Skeletal muscle tissue (tissue), 4 donors: Measurements from ENCODE around the gene HS6ST3. TPM values are rescaled to one million over a fixed set of nuclear protein-coding genes. Genes with fewer than 3 reads are reported as not detected.

ENCODE experiments used
- H3K27ac ChIP-seq: one replicate; pipeline ENCODE4 v1.7.0; 2013; ENCODE audit warnings: mild to moderate bottlenecking, low read depth, low read length, inconsistent platforms
- H3K27me3 ChIP-seq, 3 donors: one replicate each; pipeline ENCODE4 v1.7.0; 2013; ENCODE audit warnings: low read length in 3 of 3; ENCODE audit not compliant: control insufficient read depth in 3 of 3, insufficient read depth in 3 of 3
- H3K36me3 ChIP-seq, 3 donors: one replicate each; pipeline ENCODE4 v1.7.0; 2013; ENCODE audit warnings: low read length in 3 of 3; ENCODE audit not compliant: control insufficient read depth in 3 of 3, insufficient read depth in 3 of 3
- H3K4me1 ChIP-seq, 3 donors: one replicate each; pipeline ENCODE4 v1.7.0; 2013; ENCODE audit warnings: low read length in 3 of 3, mild to moderate bottlenecking in 3 of 3; ENCODE audit not compliant: control insufficient read depth in 3 of 3, insufficient read depth in 3 of 3
- H3K4me3 ChIP-seq, 3 donors: one replicate each; pipeline ENCODE4 v1.7.0; 2013; ENCODE audit warnings: low read length in 3 of 3
- H3K9ac ChIP-seq, 3 donors: one replicate each; pipeline ENCODE4 v1.7.0; 2013; ENCODE audit warnings: low read length in 3 of 3, mild to moderate bottlenecking in 3 of 3, moderate library complexity in 2 of 3, low read depth in 1 of 3
- H3K9me3 ChIP-seq, 3 donors: one replicate each; pipeline ENCODE4 v1.7.0; 2013; ENCODE audit warnings: low read length in 3 of 3; ENCODE audit not compliant: control insufficient read depth in 3 of 3
- total RNA-seq: library from RNA; depleted of rRNA; stranded (reverse); fragments of >200 nt; gene quantifications from one replicate; pipeline ENCODE4 v1.2.3, GENCODE V29; 2014
- donor health status: Osteomylitis.

Gene HS6ST3
- total RNA-seq, 1 donor from 2014 or later, result 0.52 TPM

DNA sequence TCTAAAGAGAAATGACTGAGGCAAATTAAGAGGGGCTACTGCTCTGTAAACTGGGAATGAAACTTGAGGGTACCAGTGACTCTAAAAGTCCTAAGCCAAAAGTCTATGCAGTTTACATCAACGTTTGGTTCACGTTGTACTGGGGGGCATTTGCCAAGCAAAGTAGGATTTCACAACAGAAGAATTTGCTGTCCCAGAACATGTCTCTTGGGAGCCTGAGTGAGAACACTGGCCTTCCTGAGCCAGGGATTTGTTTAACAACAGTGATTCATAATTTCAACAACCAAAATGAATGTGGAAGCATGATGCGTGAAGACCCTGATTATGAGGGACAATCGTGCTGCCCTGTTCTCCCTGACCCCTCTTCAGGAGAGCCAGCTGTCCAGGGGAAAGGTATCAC lies 726.4 kb downstream of the HS6ST3 start:
- Histone ChIP-seq H3K9me3 (no peaks in the 10 kb centered on the region), H3K4me3 (no peak overlapping the region), H3K9ac (no peak overlapping the region), H3K36me3 (no peaks in the 10 kb centered on the region), H3K27ac (no peak overlapping the region), H3K4me1 (peaks cover 0 to 8% (median 3%) of the 10 kb centered on the region in 3 donors), H3K27me3 (no peaks in the 10 kb centered on the region)

DNA sequence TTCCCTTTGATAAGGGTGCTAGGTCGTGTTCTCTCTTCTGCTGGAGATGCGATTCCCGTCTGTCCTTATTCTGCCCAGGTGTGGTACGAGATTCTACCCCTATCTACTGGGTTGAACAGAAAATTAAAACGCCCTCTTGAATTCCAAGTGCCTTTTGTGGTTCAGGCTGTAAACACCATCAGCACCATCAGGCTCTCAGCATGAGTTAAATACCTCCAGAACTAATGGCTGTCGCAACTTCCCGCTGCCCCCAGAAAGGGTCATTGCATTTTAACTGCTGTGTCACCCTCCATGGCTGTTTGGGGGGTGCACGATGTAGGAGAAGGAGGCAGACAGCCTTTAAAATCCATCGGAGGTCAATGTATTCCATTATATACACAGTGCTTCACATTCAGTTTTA lies 727.0 kb downstream of the HS6ST3 start:
- no peak overlapping the region for H3K27ac ChIP-seq
- H3K36me3 ChIP-seq, result no peaks in the 10 kb centered on the region
- no peak overlapping the region for H3K4me3 ChIP-seq
- H3K9me3 ChIP-seq, result no peaks in the 10 kb centered on the region
- H3K27me3 ChIP-seq, result no peaks in the 10 kb centered on the region
- H3K9ac ChIP-seq, result no peak overlapping the region
- peaks cover 0 to 8% (median 3%) of the 10 kb centered on the region in 3 donors for H3K4me1 ChIP-seq

DNA sequence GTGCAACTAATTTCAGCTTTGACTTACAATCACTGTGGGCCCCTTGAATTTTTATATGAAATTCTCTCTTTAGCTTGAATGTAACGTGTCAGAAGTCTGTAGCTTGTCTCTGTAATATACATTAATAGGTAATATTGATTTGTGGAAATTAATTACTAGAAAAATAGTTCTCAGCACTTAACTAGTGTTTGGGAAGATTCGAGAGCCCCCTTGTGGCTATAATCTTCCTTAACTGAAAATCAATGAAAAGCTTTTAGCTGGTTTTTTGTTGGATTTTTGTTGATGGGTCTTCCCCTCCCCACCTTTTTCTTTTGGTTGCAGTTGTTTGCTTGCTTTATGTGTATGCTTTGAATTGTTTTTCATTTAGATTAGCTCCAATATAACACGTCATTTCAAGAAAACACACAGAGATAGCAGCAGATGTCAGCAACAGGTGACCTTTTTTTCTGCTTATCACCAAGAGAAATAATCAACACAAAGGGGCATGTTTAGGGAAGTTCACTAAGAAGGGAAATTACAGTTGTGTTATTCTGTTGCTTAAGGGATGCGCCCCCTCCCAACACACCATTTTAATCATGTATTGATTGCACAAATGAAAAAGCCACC lies 727.5 kb downstream of the HS6ST3 start:
- Histone ChIP-seq H3K4me3 (no peak overlapping the region), H3K4me1 (peaks cover 0 to 8% (median 3%) of the 10 kb centered on the region in 3 donors), H3K27ac (no peak overlapping the region), H3K9me3 (no peaks in the 10 kb centered on the region), H3K27me3 (no peaks in the 10 kb centered on the region), H3K9ac (no peak overlapping the region), H3K36me3 (no peaks in the 10 kb centered on the region)

- Histone ChIP-seq H3K27ac (no peak overlapping the region), H3K27me3 (no peaks in the 10 kb centered on the region), H3K4me3 (no peak overlapping the region), H3K36me3 (no peaks in the 10 kb centered on the region), H3K9ac (no peak overlapping the region), H3K4me1 (peaks cover 0 to 8% (median 3%) of the 10 kb centered on the region in 3 donors), H3K9me3 (no peaks in the 10 kb centered on the region)
Measured at GRCh38 chr13:96819375-96819774, 729.5 kb downstream of the HS6ST3 start.

- Histone ChIP-seq H3K4me1 (peaks cover 0 to 6% (median 2%) of the 10 kb centered on the region in 3 donors), H3K9ac (no peak overlapping the region), H3K27ac (no peak overlapping the region), H3K9me3 (no peaks in the 10 kb centered on the region), H3K4me3 (no peak overlapping the region), H3K36me3 (no peaks in the 10 kb centered on the region), H3K27me3 (no peaks in the 10 kb centered on the region)
Measured at GRCh38 chr13:96821381-96821780, 731.5 kb downstream of the HS6ST3 start.

DNA sequence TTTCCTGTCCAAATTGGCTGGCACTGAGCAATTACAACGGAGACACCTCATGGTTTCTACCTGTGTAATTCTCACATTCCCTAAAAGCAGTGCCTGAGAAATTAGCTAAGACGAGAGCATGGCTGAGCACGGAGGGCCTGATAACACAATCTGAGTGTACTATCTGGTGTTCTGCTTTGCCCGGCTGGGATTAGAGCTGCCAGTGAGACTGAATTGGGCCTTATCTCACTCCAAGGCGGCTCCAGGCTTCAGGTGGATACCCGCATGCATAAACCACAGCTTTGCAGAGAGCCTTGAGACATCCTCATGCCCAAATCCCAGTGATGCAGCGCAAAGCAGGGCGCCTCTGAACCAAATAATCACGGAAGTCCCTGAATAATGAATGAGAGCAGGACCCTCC lies 732.1 kb downstream of the HS6ST3 start:
- Histone ChIP-seq H3K36me3 (no peaks in the 10 kb centered on the region), H3K9me3 (no peaks in the 10 kb centered on the region), H3K27ac (no peak overlapping the region), H3K4me1 (peaks cover 0 to 1% (median 0%) of the 10 kb centered on the region in 3 donors), H3K9ac (no peak overlapping the region), H3K27me3 (no peaks in the 10 kb centered on the region), H3K4me3 (no peak overlapping the region)

GRCh38 chr13:96822895-96823294 lies 733.0 kb downstream of the HS6ST3 start:
- Histone ChIP-seq H3K9me3 (no peaks in the 10 kb centered on the region), H3K9ac (no peak overlapping the region), H3K4me3 (no peak overlapping the region), H3K27ac (no peak overlapping the region), H3K27me3 (no peaks in the 10 kb centered on the region), H3K4me1 (no peaks in the 10 kb centered on the region), H3K36me3 (no peaks in the 10 kb centered on the region)

DNA sequence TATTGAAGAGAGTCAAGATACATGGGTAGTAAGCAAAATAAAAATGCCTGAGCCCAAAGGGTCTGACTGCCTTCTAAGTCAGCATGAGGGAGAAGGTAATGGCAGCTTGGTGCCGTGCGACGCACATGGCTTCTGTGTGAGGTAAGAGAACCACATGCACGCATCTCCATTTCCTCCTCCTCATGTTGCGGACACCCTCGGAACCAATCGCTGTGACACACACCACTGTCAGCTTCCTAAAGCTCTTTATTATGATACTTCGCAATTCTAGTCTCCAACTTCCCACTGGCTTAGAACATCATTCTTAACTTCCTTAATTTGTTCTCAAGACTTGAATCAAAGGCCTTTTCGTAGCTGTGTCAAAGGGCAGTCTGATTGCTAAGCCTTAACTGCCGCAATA lies 734.2 kb downstream of the HS6ST3 start:
- H3K4me3 ChIP-seq, result no peak overlapping the region
- H3K9me3 ChIP-seq, result no peaks in the 10 kb centered on the region
- H3K27me3 ChIP-seq, result no peaks in the 10 kb centered on the region
- no peak overlapping the region for H3K9ac ChIP-seq
- no peaks in the 10 kb centered on the region for H3K36me3 ChIP-seq
- H3K4me1 ChIP-seq, result no peaks in the 10 kb centered on the region
- H3K27ac ChIP-seq, result no peak overlapping the region

DNA sequence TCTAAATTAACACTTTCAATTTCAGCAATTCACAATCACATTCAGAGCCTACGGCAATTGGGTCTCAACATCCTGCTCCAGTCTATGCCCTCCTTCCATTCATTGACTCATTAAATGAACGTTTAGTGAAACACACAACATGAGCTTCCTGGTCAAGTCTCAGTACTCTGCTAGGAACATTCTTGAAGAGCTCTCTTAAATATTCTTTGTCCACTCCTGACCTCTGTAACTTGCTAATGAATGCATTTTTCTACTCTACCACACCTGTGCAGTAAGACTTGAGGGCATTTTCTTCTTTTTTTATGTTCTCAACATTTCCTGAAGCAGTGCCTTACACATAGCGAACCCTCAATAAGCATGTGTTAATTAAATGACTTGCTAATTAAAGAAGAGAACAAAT lies 735.7 kb downstream of the HS6ST3 start:
- Histone ChIP-seq H3K9ac (no peak overlapping the region), H3K9me3 (no peaks in the 10 kb centered on the region), H3K4me3 (no peak overlapping the region), H3K4me1 (no peaks in the 10 kb centered on the region), H3K27me3 (no peaks in the 10 kb centered on the region), H3K27ac (no peak overlapping the region), H3K36me3 (no peaks in the 10 kb centered on the region)

DNA sequence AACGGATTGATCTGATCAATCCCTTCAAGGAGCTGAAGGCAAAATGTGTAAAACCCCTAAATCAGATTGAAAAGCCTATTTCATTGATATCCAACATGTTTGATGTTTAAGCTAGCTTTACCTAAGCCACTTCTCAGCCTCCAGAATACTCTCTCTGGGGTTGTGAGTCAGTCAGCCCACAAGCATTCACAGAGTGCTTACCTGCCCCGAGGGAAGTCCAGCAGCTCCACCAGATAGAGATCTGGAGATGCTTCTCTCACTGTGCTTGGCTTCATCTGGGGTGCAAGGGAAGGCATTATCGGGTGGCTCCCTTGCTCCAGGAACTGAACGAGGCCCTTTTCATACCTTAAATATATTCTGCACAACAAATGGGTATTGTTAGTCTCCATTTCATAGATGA lies 744.7 kb downstream of the HS6ST3 start:
- H3K9ac ChIP-seq, result no peak overlapping the region
- H3K4me3 ChIP-seq, result no peak overlapping the region
- no peaks in the 10 kb centered on the region for H3K4me1 ChIP-seq

More for the DNA sequence above, 744.7 kb downstream of the HS6ST3 start:
- no peaks in the 10 kb centered on the region for H3K36me3 ChIP-seq
- peaks cover 0 to 3% (median 0%) of the 10 kb centered on the region in 3 donors for H3K9me3 ChIP-seq
- H3K27me3 ChIP-seq, result no peaks in the 10 kb centered on the region
- H3K27ac ChIP-seq, result no peak overlapping the region
